K562 treated with DMSO at 1 percent for 12 hours (cell line): ENCODE results near the gene SPATA31C1. TPM values are rescaled to one million over a fixed set of nuclear protein-coding genes. Genes with fewer than 3 reads are reported as not detected.

ENCODE experiments used
- total RNA-seq: library from RNA; unstranded; fragments of 300-600 nt; gene quantifications from 2 replicates; pipeline ENCODE4 v1.2.3, GENCODE V29; 2022; ENCODE audit not compliant: insufficient read depth

SPATA31C1 gene
- total RNA-seq, result not detected in 2 replicates

GRCh38 chr9:87917662-87918061 is at the start of gene SPATA31C1:
Gene SPATA31C1 (plus strand): TSS chr9:87917962.

DNA sequence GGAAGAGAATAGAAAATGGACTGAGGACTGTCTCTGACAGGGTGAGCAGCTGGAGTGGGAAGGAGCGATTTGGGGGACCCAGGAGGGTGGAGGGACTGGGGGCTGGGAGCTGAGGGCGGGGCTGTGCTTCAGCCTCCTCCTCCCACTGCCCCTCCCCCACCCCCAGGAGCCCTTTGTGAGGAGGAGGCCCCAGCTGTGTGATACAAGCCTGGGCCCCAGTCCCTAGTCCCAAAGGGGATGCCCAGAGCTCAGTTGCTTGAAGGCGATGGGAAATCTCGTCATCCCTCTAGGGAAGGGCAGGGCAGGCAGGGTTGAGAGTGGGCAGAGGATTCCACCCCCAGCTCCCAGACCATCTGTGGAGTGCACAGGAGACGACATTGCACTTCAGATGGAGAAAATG is 35.1 kb upstream of the SPATA31C1 start, which contains the start of gene SPATA31E1:
SPATA31E1 (plus strand) TSS at position 251 of the 400 bp plus-strand sequence; CDS start at position 266, 15 bp downstream.

Other genes with a start within 250 kb of the SPATA31C1 start
- 119 and 125 TPM in 2 replicates for gene CTSL, start 191.8 kb upstream of the SPATA31C1 start, total RNA-seq
- not detected in 2 replicates for gene SPATA31E1, start 35.1 kb upstream of the SPATA31C1 start, total RNA-seq
- gene CDK20, start 56.6 kb downstream of the SPATA31C1 start, total RNA-seq, result 1.5 and 1.7 TPM in 2 replicates
- 0.20 TPM in 1 of 2 replicates, not detected in the other for gene SPATA31C2, start 220.5 kb downstream of the SPATA31C1 start, total RNA-seq